Renal cortical epithelial cell (primary cell): Measurements from ENCODE around the gene CDH3. TPM values are rescaled to one million over a fixed set of nuclear protein-coding genes. Genes with fewer than 3 reads are reported as not detected.
A peak's percentile ranks its signal among the peaks of the same experiment; 100 is the strongest.
"Not testable (repeated sequence)": the region's sequence is repeated elsewhere in the genome, so short reads cannot be mapped to it uniquely, and the experiment has no call there.

ENCODE experiments used
- DNase-seq: peaks from one replicate; pipeline ENCODE4 v3.0.0-alpha.2; 2011; ENCODE audit warnings: low read depth
- total RNA-seq: library from RNA; depleted of rRNA; stranded (reverse); fragments of >200 nt; gene quantifications from 2 replicates; pipeline ENCODE4 v1.2.3, GENCODE V29; 2014

The CDH3 gene
- total RNA-seq, 1 donor from 2014 or later, result 132 TPM

DNA sequence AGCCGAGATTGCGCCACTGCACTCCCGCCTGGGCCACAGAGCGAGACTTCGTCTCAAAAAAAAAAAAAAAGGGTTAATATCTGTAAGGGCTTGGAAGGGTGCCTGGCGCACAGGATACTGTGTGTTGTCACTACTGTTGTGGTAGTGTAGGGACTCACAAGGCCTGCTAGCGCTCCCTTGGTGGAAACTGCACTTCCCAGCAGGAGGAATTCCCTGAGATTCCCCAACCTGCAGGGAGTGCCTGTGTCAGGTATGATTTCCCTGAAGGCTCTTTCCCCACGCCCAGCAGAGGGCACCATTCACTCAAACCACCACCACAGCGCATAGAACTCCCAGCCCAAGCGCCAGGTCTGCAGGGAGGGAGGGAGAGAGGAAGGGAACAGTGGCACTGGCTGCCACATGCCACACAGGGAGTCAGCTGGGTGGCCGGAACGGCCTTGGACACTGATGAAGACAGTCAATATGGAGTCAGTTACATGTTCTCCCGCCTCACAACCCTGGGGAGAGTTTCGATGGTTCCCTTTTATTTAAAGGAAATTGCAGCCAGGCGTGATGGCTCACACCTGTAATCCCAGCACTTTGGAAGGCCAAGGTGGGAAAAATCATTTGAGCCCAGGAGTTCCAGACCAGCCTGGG is 59.2 kb downstream of the CDH3 start:
- peak; percentile 74 for DNase-seq

DNA sequence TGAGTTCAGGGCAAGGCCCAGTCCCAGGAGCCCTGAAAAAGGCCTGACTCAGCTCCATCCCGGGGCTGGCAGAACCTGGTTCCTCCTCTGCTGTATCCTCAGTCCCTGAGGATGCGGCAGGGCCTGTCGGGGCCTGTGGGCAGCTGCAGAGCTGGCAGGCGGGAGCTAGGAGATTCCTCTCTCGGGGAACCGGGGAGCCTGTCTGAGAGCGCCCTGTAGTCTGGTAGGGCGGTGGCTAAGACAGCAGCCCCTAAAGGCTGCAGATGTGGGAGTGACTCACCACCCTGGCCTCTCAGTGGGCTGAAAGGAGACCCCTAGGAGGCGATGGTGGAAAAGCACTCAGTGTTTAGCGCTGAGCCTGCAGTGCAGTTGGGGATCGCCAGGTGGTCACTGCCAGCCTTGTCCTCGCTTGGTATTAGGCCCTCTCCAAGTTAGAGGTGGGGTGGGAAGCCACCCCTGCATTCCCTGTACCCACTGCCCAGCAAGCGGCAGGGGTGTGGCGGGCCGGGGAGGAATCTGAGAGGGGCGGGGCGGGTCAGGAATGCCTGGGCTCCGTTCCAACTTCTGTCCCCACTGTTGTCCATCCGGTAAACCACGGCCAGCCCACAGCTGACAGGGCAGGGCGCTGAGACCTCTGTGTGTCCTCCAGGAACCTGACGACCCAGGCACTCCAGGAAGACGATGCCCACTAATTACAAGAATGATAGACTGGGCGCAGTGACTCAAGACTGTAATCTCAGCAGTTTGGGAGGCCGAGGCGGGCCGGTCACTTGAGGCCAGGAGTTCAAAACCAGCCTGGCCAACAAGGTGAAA is 62.4 kb downstream of the CDH3 start:
- peak; percentile 88 for DNase-seq

DNA sequence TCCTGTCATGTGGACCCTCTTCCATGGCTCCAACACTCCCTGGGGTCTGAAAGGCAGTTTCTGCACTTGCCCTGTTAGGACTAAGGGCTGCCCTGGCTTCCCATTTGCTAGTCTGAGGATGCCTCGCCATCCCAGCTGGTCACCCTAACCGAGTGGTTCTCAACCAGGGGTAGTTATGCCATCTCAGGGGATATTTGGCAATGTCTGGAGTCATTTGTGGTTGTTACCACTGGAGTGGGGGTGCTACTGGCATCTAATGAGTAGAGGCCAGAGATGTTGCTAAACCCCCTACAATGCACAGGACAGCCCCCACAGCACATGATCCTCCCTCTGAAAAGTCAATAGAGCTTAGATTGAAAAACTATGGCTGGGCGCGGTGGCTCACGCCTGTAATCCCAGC is 65.1 kb downstream of the CDH3 start:
- DNase-seq, result no peak

DNA sequence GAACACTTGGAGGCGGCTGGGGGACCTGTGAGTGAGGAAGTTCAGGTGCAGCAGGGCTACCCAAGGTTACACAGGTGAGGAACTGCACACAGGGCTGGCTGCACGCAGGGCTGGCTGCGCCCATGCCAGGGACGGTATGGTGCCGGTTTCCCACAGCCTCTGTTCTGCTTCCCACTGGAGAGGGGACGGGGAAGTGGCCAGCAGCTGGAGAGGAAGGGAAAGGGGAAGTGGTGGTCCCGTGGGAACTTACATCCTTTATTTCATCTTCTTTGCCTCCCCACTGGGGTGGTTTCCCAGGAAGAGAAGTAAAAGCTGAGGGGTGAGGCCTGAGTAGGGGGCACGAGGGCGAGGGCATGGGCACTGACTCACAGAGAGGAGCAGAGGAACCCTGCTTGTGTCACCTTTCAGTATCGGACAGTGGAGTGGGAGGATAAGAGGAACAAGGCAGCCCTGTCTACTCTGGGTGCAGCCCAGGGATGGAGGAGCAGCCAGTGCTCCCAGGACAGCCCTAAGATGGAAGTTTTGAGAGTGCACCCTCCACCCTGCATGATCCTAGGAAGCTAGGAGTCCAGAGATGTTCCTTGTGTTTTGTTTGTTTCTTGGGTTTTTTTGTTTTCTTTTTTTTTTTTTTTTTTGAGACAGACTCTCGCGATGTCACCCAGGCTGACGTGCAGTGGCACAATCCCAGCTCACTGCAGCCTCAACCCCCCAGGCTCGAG is 66.5 kb downstream of the CDH3 start:
- no peak for DNase-seq

DNA sequence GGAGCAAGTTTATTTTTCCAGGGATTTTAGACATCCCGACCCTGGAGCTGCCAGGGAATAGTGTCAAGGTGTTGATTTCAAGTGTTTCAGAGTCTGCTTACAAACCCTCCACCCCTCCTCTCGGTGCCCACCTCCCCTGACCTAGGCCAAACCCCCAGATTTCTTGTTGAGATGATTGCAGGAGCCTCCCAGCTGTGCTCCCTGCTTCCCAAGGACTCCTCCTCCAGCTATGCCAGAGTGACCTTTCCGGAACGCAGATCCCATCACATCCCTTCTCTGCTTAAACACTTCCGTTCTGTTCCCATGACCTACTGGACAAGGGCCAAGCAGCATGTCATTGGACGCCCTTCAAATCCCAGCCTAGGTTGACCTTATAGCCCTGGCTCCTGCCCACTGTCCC is 68.3 kb downstream of the CDH3 start:
- DNase-seq, result no peak

DNA sequence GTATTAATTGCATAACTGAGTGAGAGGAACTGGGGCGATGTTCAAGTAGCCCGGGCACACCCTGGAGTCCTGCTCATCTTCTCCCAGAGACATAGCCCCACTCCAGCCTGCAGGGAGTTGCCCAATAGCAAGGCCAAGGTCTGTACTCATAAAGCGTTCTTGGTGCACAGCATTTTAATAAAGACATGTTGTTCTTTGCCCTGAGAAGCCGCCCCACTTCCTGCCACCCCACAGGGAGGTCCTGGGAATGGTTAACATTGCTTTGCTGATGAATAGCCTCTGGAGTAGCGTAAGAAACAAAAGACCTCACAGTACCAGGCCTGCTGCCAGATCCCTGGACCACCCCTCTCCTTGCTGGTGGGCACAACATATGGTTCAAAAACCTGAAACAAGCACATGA is 70.4 kb downstream of the CDH3 start:
- DNase-seq, result peak; percentile 69

DNA sequence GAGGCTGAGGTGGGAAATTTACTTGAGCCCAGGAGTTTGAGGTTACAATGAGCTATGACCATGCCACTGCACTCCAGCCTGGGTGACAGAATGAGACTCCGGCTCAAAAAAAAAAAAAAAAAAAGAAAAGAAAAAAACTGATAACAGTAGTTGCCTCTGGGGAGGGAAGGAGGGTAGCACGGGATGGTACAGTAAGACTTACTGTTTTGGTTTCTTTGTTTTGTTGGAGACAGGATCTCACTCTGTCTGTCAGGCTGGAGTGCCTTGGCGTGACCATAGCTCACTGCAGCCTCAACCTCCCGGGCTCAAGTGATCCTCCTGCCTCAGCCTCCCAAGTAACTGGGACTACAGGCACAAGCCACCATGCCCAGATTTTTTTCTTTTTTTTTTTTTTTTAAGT is 71.4 kb downstream of the CDH3 start:
- DNase-seq, result not testable (repeated sequence)

DNA sequence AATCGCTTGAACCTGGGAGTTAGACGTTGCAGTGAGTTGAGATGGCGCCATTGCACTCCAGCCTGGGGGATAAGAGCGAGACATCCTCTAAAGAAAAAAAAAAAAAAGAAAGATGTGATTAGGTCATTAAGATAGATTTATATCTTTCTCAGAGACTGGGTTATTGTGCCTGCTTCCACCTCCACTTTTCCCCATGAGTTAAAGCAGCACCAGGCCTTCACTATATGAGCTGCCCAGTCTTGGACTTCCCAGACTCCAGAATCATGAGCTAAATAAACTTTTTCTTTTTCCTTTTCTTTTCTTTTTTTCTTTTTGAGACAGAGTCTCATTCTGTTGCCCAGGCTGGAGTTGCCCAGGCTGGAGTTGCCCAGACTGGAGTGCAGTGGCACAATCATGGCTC is 72.6 kb downstream of the CDH3 start:
- DNase-seq, result no peak

DNA sequence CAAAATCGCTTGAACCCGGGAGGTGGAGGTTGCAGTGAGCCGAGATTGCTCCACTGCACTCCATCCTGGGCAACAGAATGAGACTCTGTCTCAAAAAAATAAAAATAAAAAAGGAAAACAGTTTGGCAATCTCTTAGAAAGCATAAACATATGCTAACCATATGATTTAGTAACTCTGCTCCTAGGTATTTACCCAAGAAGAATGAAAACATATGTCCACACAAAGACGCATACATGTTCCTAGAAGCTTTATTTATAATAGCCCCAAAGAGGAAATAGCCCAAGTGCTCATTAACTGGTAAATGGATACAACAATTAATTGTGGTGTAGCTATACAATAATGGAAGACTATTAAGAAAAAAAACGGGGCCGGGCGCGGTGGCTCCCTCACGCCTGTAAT is 73.5 kb downstream of the CDH3 start:
- no peak for DNase-seq

DNA sequence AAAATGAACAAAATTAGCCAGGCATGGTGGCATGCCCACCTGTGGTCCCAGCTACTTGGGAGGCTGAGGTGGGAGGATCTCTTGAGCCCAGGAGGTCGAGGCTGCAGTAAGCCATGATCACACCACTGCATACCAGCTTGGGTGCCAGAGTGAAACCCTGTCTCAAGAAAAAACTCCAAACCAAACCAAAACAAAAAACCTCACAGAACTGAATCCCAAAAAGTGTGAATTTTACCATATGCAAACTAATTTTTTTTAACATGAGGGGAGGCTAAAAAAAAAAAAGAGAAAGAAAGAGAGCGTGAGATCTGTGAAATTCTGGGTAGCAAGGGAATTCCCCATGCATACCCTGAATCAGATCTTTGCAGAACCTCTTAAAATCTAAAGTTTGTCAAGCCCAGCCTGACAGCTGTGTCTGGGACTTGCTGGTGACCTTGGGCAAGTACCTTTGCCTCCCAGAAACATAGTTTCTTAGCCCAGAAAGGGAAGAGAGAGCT is 74.9 kb downstream of the CDH3 start:
- no peak for DNase-seq

DNA sequence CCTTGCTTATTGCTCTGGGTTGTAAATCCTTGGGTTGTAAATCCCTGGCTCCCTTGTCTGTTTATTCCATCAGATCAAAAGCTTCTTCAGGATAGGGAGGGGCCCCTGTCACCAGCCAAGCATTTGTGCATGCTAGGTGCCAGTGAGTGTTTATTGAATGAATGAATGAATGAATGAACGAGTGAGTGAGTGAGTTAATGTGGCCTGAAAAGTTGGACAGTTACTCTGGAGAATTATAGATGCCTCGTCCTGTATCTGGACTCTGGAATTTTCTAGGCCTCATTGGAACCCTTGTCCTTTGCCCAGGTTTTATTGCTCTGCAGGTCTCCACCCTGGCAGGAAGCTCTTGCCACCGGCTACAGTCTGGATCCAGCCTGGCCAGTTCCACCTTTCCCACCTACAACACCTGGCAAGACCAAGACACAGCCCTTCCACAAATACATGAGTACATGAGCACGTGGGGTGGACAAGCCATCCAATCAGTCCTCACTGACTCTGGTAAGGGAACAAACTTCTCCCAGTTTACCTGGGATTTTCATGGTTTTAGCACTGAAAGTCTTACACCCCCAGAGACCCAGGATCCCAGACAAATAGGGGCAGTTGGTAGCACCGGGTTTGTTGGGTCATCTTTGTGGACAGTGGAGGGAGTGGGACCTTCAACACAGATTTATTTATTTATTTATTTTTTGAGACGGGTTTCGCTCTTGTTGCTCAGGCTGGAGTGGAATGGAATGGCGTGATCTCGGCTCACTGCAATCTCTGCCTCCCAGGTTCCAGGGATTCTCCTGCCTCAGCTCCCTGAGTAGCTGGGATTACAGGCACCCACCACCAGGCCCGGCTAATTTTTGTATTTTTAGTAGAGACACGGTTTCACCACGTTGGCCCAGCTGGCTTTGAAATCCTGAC is 77.3 kb downstream of the CDH3 start:
- DNase-seq, result no peak

DNA sequence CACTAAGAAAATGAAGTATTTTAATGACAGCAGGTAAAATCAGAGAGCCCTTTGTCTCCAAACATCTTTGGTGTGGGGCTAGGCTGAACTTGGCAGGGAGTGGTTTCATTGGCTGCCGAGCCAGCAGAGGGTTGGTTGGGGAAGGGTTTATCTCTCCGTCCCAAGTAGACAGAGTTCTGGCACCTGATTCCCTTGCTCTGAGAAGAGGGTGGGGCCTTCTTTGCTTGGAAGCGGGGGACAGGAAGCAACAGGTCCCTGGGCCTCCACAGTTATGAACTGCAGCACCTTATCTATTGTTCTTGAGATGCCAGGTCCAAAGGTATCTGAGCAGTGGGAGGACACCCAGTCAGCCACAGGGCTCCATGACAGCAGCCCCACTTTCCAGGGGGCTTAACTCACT is 79.7 kb downstream of the CDH3 start:
- no peak for DNase-seq

DNA sequence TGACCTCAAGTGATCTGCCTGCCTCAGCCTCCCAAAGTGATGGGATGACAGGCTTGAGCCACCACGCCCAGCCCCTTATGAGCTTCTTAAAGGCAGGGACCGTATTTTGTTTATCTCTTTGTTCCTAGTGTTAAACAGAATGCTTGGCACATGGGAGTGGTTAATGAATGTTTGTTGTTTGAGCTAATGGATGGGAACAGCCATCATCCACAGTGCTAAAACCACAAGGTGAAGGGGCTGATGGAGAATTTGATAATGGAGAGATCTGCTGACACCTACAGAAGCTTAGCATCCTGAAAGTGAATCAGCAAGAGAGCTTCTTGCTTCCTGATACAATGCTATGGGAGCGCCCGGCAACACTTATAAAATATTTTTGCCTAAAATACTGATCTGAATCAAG is 83.4 kb downstream of the CDH3 start:
- no peak for DNase-seq

DNA sequence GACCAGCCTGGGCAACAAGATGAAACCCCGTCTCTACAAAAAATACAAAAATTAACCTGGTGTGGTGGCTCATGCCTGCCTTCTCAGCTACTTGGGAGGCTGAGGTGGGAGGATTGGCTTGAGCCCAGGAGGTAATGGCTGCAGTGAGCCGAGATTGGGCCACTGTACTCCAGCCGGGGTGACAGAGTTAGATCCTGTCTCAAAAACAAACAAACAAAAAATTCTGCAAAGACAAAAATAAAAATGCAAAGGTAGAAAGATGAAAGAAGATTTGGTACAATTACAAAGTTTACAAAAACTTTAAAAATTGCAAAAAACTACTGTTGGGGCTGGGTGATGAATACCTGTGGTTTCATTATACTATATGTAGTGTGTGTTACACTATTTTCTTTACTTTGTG is 86.5 kb downstream of the CDH3 start:
- no peak for DNase-seq

DNA sequence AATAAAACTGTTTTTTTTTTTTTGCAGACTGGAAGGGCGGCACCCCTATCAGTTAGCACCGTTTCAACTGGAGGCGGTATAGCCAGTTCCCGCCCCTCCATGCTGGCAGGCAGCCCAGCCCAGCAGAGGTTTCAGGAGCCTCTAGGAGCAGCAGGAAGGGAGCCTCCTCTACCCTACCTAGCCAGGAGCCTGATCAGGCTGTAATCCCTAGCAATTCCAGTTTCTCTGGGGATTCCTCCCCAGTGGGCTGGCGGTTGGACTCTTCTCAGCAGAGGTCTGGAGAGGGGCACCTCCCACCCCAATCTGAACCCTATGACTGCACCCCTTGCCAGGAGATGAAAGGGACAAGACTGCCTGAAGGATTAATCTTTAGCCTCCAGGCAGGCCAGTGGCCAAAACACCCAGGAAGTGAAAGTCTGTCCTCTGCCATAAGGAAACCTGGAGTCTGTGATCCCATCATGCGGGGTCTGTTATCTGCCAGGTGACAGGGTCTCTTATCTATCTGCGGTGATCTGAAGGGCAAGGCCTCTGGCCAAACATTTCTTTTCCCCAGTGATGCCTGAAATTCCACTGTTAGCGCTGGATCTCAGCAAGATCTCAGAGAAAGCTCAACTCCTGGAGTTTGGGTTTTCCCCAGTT is 87.1 kb downstream of the CDH3 start:
- peak; percentile 48 for DNase-seq

DNA sequence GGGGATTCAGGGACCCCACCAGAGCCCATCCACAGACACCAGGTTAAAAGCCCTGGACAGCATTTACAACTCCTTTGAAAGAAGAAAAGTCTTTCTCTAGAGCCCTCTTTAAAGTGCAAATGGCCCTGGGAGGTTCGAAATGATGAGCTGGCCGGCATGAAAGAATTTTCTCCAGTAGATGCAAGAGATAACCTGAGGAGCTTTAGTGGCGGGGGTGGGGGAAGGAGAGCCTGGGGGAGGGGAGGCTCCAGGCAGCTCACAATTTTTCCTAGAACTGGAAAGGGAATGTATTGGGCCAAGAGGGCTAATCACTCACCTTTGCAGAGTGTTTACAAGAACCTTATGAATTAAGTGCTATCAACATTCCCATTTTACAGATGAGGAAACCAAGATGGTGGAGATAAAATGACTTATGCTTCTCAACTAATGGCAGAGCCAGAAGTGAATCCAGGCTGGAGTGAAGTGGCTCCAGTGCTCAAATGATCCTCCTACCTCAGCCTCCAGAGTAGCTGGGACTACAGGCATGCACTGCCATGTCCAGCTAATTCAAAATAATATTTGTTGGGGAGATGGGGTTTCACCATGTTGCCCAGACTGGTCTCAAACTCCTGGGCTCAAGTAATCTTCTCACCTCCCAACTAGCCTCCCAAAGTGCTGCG is 87.8 kb downstream of the CDH3 start:
- no peak for DNase-seq

DNA sequence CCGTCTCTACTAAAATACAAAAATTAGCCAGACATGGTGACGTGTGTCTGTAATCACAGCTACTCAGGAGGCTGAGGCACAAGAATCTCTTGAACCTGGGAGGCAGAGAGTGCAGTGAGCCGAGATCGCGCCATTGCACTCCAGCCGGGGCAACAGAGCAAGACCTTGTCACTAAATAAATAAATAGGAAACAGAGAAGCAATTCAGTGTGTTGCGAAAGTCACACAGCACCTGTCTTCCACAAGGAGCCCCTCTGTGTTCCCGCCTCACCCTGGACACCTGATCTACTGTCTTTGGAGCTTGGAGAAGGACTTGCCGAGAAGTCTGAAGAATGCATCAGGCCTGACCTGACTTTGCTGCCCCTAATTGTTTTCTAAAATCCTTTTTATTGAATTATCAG is 88.5 kb downstream of the CDH3 start:
- no peak for DNase-seq

DNA sequence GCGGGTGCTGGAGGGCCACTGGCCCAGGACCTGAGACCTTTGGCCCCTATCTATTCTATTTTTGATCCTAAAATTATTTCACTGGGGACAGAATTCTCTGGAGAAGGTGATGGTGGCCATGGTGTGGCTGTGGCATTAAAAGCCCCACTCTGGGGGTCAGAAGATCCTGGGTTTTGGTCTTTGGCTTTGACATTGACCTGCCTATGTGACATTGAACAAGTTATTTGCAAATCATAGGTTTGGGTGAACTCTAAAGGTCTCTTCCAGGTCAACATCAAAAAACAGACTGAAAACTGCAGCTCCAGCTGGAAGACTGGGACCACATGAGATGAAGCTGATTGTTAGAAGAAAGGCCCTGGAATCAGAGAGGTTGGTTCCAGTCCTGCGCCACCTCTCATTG is 89.7 kb downstream of the CDH3 start:
- DNase-seq, result no peak

DNA sequence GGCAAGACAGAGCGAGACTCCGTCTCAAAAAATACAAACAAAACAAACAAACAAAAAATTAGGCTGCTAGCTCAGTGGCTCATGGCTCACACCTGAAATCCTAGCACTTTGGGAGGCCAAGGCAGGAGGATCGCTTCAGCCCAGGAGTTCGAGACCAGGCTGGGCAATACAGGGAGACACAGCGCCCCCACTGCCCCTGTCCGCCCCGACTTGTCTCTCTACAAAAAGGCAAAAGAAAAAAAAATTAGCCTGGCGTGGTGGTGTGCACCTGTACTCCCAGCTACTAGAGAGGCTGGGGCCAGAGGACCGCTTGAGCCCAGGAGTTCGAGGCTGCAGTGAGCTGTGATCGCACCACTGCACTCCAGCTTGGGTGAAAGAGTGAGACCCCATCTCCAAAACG is 91.5 kb downstream of the CDH3 start:
- no peak for DNase-seq

DNA sequence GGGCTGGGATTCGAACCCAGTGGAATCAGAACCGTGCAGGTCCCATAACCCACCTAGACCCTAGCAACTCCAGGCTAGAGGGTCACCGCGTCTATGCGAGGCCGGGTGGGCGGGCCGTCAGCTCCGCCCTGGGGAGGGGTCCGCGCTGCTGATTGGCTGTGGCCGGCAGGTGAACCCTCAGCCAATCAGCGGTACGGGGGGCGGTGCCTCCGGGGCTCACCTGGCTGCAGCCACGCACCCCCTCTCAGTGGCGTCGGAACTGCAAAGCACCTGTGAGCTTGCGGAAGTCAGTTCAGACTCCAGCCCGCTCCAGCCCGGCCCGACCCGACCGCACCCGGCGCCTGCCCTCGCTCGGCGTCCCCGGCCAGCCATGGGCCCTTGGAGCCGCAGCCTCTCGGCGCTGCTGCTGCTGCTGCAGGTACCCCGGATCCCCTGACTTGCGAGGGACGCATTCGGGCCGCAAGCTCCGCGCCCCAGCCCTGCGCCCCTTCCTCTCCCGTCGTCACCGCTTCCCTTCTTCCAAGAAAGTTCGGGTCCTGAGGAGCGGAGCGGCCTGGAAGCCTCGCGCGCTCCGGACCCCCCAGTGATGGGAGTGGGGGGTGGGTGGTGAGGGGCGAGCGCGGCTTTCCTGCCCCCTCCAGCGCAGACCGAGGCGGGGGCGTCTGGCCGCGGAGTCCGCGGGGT is 92.1 kb downstream of the CDH3 start, which contains the start of gene CDH1:
TSS of gene CDH1 (plus strand) at position 247 of the 684 bp plus-strand sequence. CDS start at position 371, 124 bp downstream.
- no peak for DNase-seq
